Endodermal cell (in vitro differentiated cells): ENCODE results near the gene PLA1A. TPM values are rescaled to one million over a fixed set of nuclear protein-coding genes. Genes with fewer than 3 reads are reported as not detected.

Experiments used
- DNase-seq: peaks from one replicate; pipeline ENCODE4 v3.0.0-alpha.2; 2017
- H3K27ac ChIP-seq: 2 replicates; pipeline ENCODE4 v1.5.1; 2013; ENCODE audit warnings: mild to moderate bottlenecking, low read depth, low read length, moderate library complexity
- H3K27me3 ChIP-seq: 2 replicates; pipeline ENCODE4 v1.6.1; 2013; ENCODE audit warnings: mild to moderate bottlenecking, low read length, moderate library complexity; ENCODE audit not compliant: insufficient read depth, control insufficient read depth, poor library complexity, severe bottlenecking
- H3K36me3 ChIP-seq: 2 replicates; pipeline ENCODE4 v1.7.0; 2013; ENCODE audit warnings: mild to moderate bottlenecking, low read length, moderate library complexity; ENCODE audit not compliant: control insufficient read depth, insufficient read depth
- H3K4me1 ChIP-seq: one replicate; pipeline ENCODE4 v1.7.0; 2013; ENCODE audit warnings: low read length; ENCODE audit not compliant: control insufficient read depth, insufficient read depth
- H3K4me3 ChIP-seq: 2 replicates; pipeline ENCODE4 v1.5.1; 2013; ENCODE audit warnings: mild to moderate bottlenecking, low read length, moderate library complexity
- H3K9ac ChIP-seq: 2 replicates; pipeline ENCODE4 v1.6.1; 2013; ENCODE audit warnings: mild to moderate bottlenecking, low read length, moderate library complexity; ENCODE audit not compliant: poor library complexity, severe bottlenecking; ENCODE audit errors: extremely low read depth
- H3K9me3 ChIP-seq: 2 replicates; pipeline ENCODE4 v1.6.1; 2013; ENCODE audit warnings: mild to moderate bottlenecking, low read length, moderate library complexity; ENCODE audit not compliant: control insufficient read depth
- H3K27ac Mint-ChIP-seq: 2 replicates; pipeline ENCODE4 v1.8.0; 2020; ENCODE audit warnings: mixed read lengths
- H3K27me3 Mint-ChIP-seq: 2 replicates; pipeline ENCODE4 v1.8.0; 2021; ENCODE audit warnings: mild to moderate bottlenecking, mixed read lengths; ENCODE audit not compliant: insufficient read depth
- H3K36me3 Mint-ChIP-seq: 2 replicates; pipeline ENCODE4 v1.8.0; 2020; ENCODE audit warnings: low read depth, mixed read lengths
- H3K4me1 Mint-ChIP-seq: 2 replicates; pipeline ENCODE4 v1.8.0; 2020; ENCODE audit warnings: mixed read lengths
- H3K4me3 Mint-ChIP-seq: 2 replicates; pipeline ENCODE4 v1.8.0; 2020; ENCODE audit warnings: mild to moderate bottlenecking, moderate library complexity, mixed read lengths
- H3K9me3 Mint-ChIP-seq: 2 replicates; pipeline ENCODE4 v1.8.0; 2020; ENCODE audit warnings: mild to moderate bottlenecking, mixed read lengths
- CTCF ChIP-seq: fragments of 200-600 bp; sonication (generic); conservative IDR thresholded peaks from 2 replicates; pipeline ENCODE4 v1.5.0; 2021; ENCODE audit warnings: antibody characterized with exemption, mild to moderate bottlenecking
- WGBS, 2 experiments: methylation state at CpG; one replicate each; pipeline versions ENCODE4 v1.1.5 to v1.1.7; 2013; ENCODE audit warnings: missing lambda C conversion rate in 2 of 2, mixed read lengths in 1 of 2; ENCODE audit not compliant: insufficient coverage in 1 of 2, insufficient read length in 1 of 2; 5-methylcytosine and 5-hydroxymethylcytosine counted together
- total RNA-seq, 2 donors: library from RNA; stranded (reverse); fragmentation: NEBNext Ultra II Directional in 1 of 2; extraction: Animal tissue kit (Norgen Biotek cat#: 25700) in 1 of 2; gene quantifications; 2 replicates in 1 of 2; 3 replicates in 1 of 2; pipeline ENCODE4 v1.2.1, GENCODE V29; 2021

Gene PLA1A
- total RNA-seq, 2 donors from 2014 or later: 2.4 to 5.3 TPM

DNA sequence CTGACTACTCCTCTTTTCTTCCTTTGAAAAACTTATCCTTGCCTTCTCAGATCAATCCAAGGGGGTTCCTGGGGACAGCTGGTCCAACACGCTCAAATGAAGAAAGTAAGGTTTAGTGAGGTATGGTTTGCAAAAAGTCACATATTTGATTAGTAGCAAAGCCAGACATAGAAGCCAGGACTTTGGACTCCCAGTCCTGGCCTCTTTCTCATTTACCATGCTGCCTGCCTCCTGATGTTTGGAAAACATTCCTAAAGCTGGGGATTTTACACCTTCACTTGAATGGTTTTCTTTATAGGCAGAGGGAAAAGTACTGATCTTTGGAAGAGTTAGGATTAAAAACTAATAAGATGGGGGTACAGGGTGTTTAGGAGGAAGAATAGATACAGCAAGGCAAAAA is 48.1 kb downstream of the PLA1A start:
- WGBS, 2 experiments: 78 to 100% methylated on average over 1 of the region's 1 CpG

GRCh38 chr3:119647171-119647570 is 49.5 kb downstream of the PLA1A start:
- H3K27ac ChIP-seq: no peak overlapping the region
- WGBS, 2 experiments: 95 to 98% methylated on average over 2 of the region's 2 CpGs
- H3K9ac ChIP-seq: no peak overlapping the region
- Mint-ChIP-seq H3K36me3 (no peaks in the 10 kb centered on the region), H3K27me3 (no peaks in the 10 kb centered on the region), H3K9me3 (no peaks in the 10 kb centered on the region), H3K27ac (no peak overlapping the region), H3K4me1 (peaks cover 8% of the 10 kb centered on the region), H3K4me3 (no peak overlapping the region)
- no peak for DNase-seq
- no peaks in the 10 kb centered on the region for H3K9me3 ChIP-seq
- H3K4me1 ChIP-seq: no peaks in the 10 kb centered on the region
- no peaks in the 10 kb centered on the region for H3K36me3 ChIP-seq
- no peak for TF ChIP-seq CTCF
- H3K4me3 ChIP-seq: no peak overlapping the region
- no peaks in the 10 kb centered on the region for H3K27me3 ChIP-seq

More for the DNA sequence above, 48.1 kb downstream of the PLA1A start:
- H3K4me3 ChIP-seq: no peak overlapping the region
- H3K9me3 ChIP-seq: no peaks in the 10 kb centered on the region
- DNase-seq: no peak
- no peaks in the 10 kb centered on the region for H3K27me3 ChIP-seq
- no peak overlapping the region for H3K4me3 Mint-ChIP-seq
- no peak overlapping the region for H3K27ac Mint-ChIP-seq
- H3K9me3 Mint-ChIP-seq: no peaks in the 10 kb centered on the region
- TF ChIP-seq CTCF: no peak
- H3K36me3 Mint-ChIP-seq: no peaks in the 10 kb centered on the region
- no peaks in the 10 kb centered on the region for H3K27me3 Mint-ChIP-seq
- H3K9ac ChIP-seq: no peak overlapping the region
- H3K27ac ChIP-seq: no peak overlapping the region
- no peaks in the 10 kb centered on the region for H3K4me1 ChIP-seq
- H3K4me1 Mint-ChIP-seq: peaks cover 8% of the 10 kb centered on the region
- no peaks in the 10 kb centered on the region for H3K36me3 ChIP-seq

DNA sequence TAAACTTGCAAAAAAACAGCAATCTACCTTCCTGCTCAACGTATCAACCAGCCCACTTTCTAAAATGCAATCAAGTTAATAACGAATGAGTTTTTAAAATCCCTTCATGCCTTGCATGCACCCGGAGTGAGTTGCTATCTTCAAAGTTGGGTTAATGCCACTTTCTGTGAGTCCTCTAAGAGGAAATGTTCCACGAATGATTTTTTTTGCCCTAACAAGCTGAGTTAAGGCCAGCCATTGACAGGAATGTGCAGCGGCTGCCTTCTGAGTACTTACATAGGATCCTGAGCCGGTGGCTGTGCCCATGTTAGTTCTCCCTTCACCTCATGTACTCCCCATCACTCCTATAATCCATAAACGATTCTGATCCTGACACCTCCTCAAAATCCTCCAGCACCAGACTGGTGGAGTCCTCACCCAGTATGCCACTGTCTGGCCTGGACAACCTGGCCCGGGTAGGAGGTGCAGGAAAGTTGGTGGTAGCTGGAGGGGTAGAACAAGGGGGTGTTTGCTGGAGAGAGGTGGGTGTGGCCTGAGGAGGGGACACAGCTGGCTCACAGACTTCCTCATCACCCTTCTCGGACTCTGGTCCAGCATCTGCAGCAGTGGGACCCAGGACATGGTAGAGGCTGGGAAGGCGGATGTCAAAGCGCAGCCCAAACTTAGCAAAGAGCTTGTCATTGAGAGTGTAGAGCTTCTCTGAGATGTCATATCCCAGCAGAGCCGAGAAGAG is 50.3 kb downstream of the PLA1A start:
- no peaks in the 10 kb centered on the region for H3K9me3 ChIP-seq
- no peaks in the 10 kb centered on the region for H3K27me3 Mint-ChIP-seq
- no peaks in the 10 kb centered on the region for H3K27me3 ChIP-seq
- H3K36me3 Mint-ChIP-seq: no peaks in the 10 kb centered on the region
- no peak for TF ChIP-seq CTCF
- H3K9me3 Mint-ChIP-seq: no peaks in the 10 kb centered on the region
- no peaks in the 10 kb centered on the region for H3K36me3 ChIP-seq
- no peaks in the 10 kb centered on the region for H3K4me1 ChIP-seq
- no peak overlapping the region for H3K27ac ChIP-seq
- H3K27ac Mint-ChIP-seq: no peak overlapping the region
- H3K4me1 Mint-ChIP-seq: peaks cover 8% of the 10 kb centered on the region
- 89 to 96% methylated on average over 9 to 12 of the region's 12 CpGs for WGBS, 2 experiments
- no peak overlapping the region for H3K9ac ChIP-seq
- H3K4me3 Mint-ChIP-seq: no peak overlapping the region
- no peak overlapping the region for H3K4me3 ChIP-seq
- DNase-seq: no peak
